ENCODE results near the gene IQCM. TPM values are rescaled to one million over a fixed set of nuclear protein-coding genes. Genes with fewer than 3 reads are reported as not detected.

IQCM gene
- polyA plus RNA-seq, 2 of the 4 experiments (the other 2 are of a cell fraction): 0.05 TPM; not detected in 1

GRCh38 chr4:149701435-149702156 is 114.0 kb downstream of the IQCM start:
- TF ChIP-seq REST (IDR thresholded peaks at IDR 0.05) (no peak), CEBPB (IDR thresholded peaks at IDR 0.05) (no peak), NR3C1 (IDR thresholded peaks at IDR 0.05) (no peak), KDM5A (IDR thresholded peaks at IDR 0.05) (no peak), POLR2AphosphoS2 (conservative IDR thresholded peaks at IDR 0.05; ENCODE audit: low read length) (no peak), HOXB5 (CRISPR knock-in tag; IDR thresholded peaks at IDR 0.05) (no peak), GATA3 (IDR thresholded peaks at IDR 0.05; ENCODE audit: borderline replicate concordance) (no peak), BHLHE40 (IDR thresholded peaks at IDR 0.05; ENCODE audit: low read depth, low read length) (no peak), BCL3 (IDR thresholded peaks at IDR 0.05) (no peak), CBX2 (IDR thresholded peaks at IDR 0.05; ENCODE audit: borderline replicate concordance, low read depth) (no peak), HOXA7 (CRISPR knock-in tag; IDR thresholded peaks at IDR 0.05) (no peak), ZFP36 (IDR thresholded peaks at IDR 0.05; ENCODE audit: borderline replicate concordance, partially characterized antibody) (no peak), FOSB (CRISPR knock-in tag; IDR thresholded peaks at IDR 0.05) (no peak), ZNF302 (CRISPR knock-in tag; IDR thresholded peaks at IDR 0.05) (no peak), ZSCAN20 (CRISPR knock-in tag; IDR thresholded peaks at IDR 0.05) (no peak)
- POLR2A ChIA-PET: no interaction called here
- no peak for FAIRE-seq
- H3K9me3 ChIP-seq: no peaks in the 10 kb centered on the region
- no peak for DNase-seq (ENCODE audit: low read depth in 1 of 2, low spot score in 1 of 2)
- no peak overlapping the region for H3K4me2 ChIP-seq
- no peaks in the 10 kb centered on the region for H3K4me1 ChIP-seq
- CTCF ChIA-PET: interaction anchor here (0.7 kb wide), 1 partner anchor 618 kb away, joined by 3 read pairs; no protein-coding TSS in a partner anchor
- WGBS (ENCODE audit: missing lambda C conversion rate): 75% methylated on average over 2 of the region's 2 CpGs
- no peak for ATAC-seq
- no peak overlapping the region for H3K27ac ChIP-seq
- no peak overlapping the region for H3K4me3 ChIP-seq

GRCh38 chr4:149700272-149700671 is 115.4 kb downstream of the IQCM start:
- Histone ChIP-seq H3K4me2 (no peak overlapping the region), H3K9me3 (no peaks in the 10 kb centered on the region), H3K4me1 (no peaks in the 10 kb centered on the region), H3K4me3 (no peak overlapping the region), H3K27ac (no peak overlapping the region)
- DNase-seq (ENCODE audit: low read depth in 1 of 2, low spot score in 1 of 2): no peak
- ATAC-seq: no peak
- WGBS (ENCODE audit: missing lambda C conversion rate): 65% methylated on average over 3 of the region's 3 CpGs
- POLR2A ChIA-PET: no interaction called here
- FAIRE-seq: no peak
- CTCF ChIA-PET: no interaction called here
- TF ChIP-seq CBX8 (IDR thresholded peaks at IDR 0.05) (no peak), EHF (CRISPR knock-in tag; IDR thresholded peaks at IDR 0.05) (no peak), RCOR1 (IDR thresholded peaks at IDR 0.05; ENCODE audit: low read depth, low read length) (no peak), EP300 (IDR thresholded peaks at IDR 0.05) (no peak), CTCF (IDR thresholded peaks at IDR 0.05) (no peak), SMC3 (IDR thresholded peaks at IDR 0.05) (no peak), MYC (IDR thresholded peaks at IDR 0.05; ENCODE audit: borderline replicate concordance, low read length) (no peak), RARB (CRISPR knock-in tag; IDR thresholded peaks at IDR 0.05) (no peak), BCL3 (IDR thresholded peaks at IDR 0.05) (no peak), NPAS2 (CRISPR knock-in tag; IDR thresholded peaks at IDR 0.05; ENCODE audit: borderline replicate concordance) (no peak), POLR2A (IDR thresholded peaks at IDR 0.05; ENCODE audit: low read length) (no peak), HOXB13 (CRISPR knock-in tag; IDR thresholded peaks at IDR 0.05; ENCODE audit: low read depth) (no peak), HMGXB4 (CRISPR knock-in tag; IDR thresholded peaks at IDR 0.05; ENCODE audit: borderline replicate concordance) (no peak), MAFK (IDR thresholded peaks at IDR 0.05; ENCODE audit: partially characterized antibody) (no peak), RFX5 (IDR thresholded peaks at IDR 0.05) (no peak), GATA3 (IDR thresholded peaks at IDR 0.05; ENCODE audit: borderline replicate concordance) (no peak)

Data from A549 (cell line).